KBM-7 (cell line): ENCODE data around the gene EOLA2.
"Not testable (repeated sequence)": the region's sequence is repeated elsewhere in the genome, so short reads cannot be mapped to it uniquely, and the experiment has no call there.

Experiments
- DNase-seq: peaks from one replicate; pipeline ENCODE4 v3.0.0-alpha.2; 2015
- in situ Hi-C: fragments of 300-500 bp; cut with MboI; formaldehyde crosslinking; loops from 2 replicates; pipeline ENCODE4 v1.14.3; 2020; ENCODE audit warnings: low sequenced_read_pairs, low pct_unique_long_range_greater_than_20kb, mixed read lengths

The EOLA2 gene

DNA sequence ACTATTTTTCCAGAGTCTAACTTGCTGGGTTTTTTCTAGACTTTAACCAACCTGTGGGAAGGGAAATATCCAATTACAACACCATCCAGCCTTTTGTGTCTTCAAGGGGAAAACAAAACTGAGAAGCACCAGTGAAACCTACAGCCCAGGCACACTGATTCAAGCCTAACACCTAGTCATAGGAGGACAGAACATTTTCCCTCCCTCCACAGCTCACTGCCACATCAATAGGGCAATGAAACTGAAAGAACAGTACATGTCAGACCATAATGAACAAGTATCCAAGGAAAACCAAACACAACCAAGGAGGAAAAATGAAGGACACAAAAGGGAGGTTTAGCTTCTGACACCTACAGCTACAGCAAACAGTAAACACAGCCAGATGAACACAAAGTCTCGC lies 39.7 kb downstream of the EOLA2 start:
- DNase-seq, result no peak
- in situ Hi-C loops, result no loop called here

DNA sequence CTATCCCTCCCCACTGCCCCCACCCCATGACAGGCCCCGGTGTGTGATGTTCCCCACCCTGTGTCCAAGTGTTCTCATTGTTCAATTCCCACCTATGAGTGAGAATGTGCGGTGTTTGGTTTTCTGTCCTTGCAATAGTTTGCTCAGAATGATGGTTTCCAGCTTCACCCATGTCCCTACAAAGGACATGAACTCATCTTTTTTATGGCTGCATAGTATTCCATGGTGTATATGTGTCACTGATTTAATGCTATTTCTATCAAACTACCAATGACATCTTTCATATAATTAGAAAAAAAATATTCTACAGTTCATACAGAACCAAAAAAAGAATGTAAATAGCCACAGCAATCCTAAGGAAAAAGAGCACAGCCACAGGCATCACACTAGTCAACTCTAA lies 47.5 kb downstream of the EOLA2 start:
- in situ Hi-C loops, DNase-seq: not testable (repeated sequence)
